ENCODE results near the gene MDC1. TPM values are rescaled to one million over a fixed set of nuclear protein-coding genes. Genes with fewer than 3 reads are reported as not detected.
A peak's percentile ranks its signal among the peaks of the same experiment; 100 is the strongest.

MDC1 gene
- total and polyA plus RNA-seq, 2 of the 13 experiments (the other 11 are each of a cell fraction or from before 2014, with no cell fraction given) = 8.4 to 14.0 TPM

DNA sequence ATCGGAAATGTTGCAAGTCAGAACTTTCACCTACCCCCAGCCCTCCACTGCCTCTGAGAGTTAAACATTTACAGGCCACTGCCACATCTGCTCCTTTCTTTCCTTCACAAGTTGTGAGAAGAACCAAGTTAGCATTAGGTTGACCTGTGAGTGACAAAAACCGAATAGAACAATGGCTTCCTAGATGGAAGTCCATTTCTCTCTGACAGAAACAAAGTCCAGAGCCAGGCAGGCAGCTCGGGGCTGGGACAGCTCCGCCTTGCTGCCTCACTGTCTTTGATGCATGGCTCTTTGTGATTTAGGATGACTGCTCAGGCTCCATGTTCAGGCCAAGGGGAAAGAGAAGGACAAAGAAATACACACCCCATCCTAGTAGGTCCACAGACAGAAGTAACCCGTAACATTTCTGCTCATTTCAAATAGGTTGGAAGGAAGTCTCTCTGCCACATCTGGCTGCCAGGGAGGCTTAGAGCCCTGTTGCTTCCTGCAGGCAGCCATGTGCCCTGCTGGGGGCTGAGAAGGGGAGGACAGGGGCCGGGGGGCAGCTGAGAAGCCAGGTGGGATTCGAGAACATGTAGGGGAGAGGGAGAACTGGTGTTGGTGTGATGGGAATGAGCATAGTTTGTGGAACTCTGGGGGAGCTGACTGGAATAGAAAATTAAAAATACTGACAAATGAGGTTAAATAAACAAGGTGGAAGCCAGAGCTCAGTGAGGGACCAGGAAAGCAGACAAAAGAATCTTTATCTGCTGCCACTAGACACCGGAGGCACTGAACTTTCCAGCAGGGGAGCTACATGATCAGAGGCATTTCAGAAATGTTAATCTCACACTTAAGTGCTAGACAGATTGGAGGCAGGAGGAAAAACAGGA, 46.8 kb upstream of the MDC1 start (continued):
- TF ChIP-seq HNRNPK (IDR thresholded peaks at IDR 0.05; ENCODE audit: low read depth, low read length, poor library complexity, severe bottlenecking) = no peak
- TF ChIP-seq NCOA5 (CRISPR knock-in tag; IDR thresholded peaks at IDR 0.05) = no peak; the same call in 1 of the 2 replicates
- no peak for TF ChIP-seq HES4 (CRISPR knock-in tag; IDR thresholded peaks at IDR 0.05; ENCODE audit: borderline replicate concordance)
- TF ChIP-seq, protein P1, sequence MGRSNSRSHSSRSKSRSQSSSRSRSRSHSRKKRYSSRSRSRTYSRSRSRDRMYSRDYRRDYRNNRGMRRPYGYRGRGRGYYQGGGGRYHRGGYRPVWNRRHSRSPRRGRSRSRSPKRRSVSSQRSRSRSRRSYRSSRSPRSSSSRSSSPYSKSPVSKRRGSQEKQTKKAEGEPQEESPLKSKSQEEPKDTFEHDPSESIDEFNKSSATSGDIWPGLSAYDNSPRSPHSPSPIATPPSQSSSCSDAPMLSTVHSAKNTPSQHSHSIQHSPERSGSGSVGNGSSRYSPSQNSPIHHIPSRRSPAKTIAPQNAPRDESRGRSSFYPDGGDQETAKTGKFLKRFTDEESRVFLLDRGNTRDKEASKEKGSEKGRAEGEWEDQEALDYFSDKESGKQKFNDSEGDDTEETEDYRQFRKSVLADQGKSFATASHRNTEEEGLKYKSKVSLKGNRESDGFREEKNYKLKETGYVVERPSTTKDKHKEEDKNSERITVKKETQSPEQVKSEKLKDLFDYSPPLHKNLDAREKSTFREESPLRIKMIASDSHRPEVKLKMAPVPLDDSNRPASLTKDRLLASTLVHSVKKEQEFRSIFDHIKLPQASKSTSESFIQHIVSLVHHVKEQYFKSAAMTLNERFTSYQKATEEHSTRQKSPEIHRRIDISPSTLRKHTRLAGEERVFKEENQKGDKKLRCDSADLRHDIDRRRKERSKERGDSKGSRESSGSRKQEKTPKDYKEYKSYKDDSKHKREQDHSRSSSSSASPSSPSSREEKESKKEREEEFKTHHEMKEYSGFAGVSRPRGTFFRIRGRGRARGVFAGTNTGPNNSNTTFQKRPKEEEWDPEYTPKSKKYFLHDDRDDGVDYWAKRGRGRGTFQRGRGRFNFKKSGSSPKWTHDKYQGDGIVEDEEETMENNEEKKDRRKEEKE (IDR thresholded peaks at IDR 0.05) = no peak
- 0 out of 2 replicates have a peak, but pooled peaks have one; percentile 66 for TF ChIP-seq SMAD1 (CRISPR knock-in tag; IDR thresholded peaks at IDR 0.05; ENCODE audit: borderline replicate concordance, low read depth)
- peak; percentile 65 for TF ChIP-seq NFATC3 (CRISPR knock-in tag; IDR thresholded peaks at IDR 0.05)
- no peak for TF ChIP-seq ZBTB7A (CRISPR knock-in tag; IDR thresholded peaks at IDR 0.05)
- no peak for TF ChIP-seq THYN1 (CRISPR knock-in tag; IDR thresholded peaks at IDR 0.05; ENCODE audit: borderline replicate concordance, low read depth)
- TF ChIP-seq, protein P2, sequence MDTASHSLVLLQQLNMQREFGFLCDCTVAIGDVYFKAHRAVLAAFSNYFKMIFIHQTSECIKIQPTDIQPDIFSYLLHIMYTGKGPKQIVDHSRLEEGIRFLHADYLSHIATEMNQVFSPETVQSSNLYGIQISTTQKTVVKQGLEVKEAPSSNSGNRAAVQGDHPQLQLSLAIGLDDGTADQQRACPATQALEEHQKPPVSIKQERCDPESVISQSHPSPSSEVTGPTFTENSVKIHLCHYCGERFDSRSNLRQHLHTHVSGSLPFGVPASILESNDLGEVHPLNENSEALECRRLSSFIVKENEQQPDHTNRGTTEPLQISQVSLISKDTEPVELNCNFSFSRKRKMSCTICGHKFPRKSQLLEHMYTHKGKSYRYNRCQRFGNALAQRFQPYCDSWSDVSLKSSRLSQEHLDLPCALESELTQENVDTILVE (CRISPR knock-in tag; IDR thresholded peaks at IDR 0.05) = peak; percentile 64
- peak; percentile 70; the same call in 1 of the 2 replicates for TF ChIP-seq NFKB2 (CRISPR knock-in tag; IDR thresholded peaks at IDR 0.05; ENCODE audit: borderline replicate concordance)
- TF ChIP-seq MTA3 (CRISPR knock-in tag; IDR thresholded peaks at IDR 0.05) = no peak
- TF ChIP-seq PCBP2 (optimal IDR thresholded peaks at IDR 0.05; ENCODE audit: low read depth, low read length, poor library complexity, severe bottlenecking) = peak; percentile 37
- peak; percentile 33; the same call in 1 of the 2 replicates for TF ChIP-seq NFYC (CRISPR knock-in tag; IDR thresholded peaks at IDR 0.05)
- TF ChIP-seq, protein P3, sequence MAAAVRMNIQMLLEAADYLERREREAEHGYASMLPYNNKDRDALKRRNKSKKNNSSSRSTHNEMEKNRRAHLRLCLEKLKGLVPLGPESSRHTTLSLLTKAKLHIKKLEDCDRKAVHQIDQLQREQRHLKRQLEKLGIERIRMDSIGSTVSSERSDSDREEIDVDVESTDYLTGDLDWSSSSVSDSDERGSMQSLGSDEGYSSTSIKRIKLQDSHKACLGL (CRISPR knock-in tag; IDR thresholded peaks at IDR 0.05) = no peak; the same call in 1 of the 2 replicates
- TF ChIP-seq FLYWCH1 (CRISPR knock-in tag; IDR thresholded peaks at IDR 0.05) = no peak; the same call in 1 of the 2 replicates
- peak; percentile 41; the same call in 1 of the 2 replicates for TF ChIP-seq KLF12 (CRISPR knock-in tag; IDR thresholded peaks at IDR 0.05; ENCODE audit: borderline replicate concordance)
- TF ChIP-seq, protein P4, sequence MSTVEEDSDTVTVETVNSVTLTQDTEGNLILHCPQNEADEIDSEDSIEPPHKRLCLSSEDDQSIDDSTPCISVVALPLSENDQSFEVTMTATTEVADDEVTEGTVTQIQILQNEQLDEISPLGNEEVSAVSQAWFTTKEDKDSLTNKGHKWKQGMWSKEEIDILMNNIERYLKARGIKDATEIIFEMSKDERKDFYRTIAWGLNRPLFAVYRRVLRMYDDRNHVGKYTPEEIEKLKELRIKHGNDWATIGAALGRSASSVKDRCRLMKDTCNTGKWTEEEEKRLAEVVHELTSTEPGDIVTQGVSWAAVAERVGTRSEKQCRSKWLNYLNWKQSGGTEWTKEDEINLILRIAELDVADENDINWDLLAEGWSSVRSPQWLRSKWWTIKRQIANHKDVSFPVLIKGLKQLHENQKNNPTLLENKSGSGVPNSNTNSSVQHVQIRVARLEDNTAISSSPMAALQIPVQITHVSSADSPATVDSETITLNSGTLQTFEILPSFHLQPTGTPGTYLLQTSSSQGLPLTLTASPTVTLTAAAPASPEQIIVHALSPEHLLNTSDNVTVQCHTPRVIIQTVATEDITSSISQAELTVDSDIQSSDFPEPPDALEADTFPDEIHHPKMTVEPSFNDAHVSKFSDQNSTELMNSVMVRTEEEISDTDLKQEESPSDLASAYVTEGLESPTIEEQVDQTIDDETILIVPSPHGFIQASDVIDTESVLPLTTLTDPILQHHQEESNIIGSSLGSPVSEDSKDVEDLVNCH (CRISPR knock-in tag; IDR thresholded peaks at IDR 0.05) = no peak
- TF ChIP-seq MAFF (IDR thresholded peaks at IDR 0.05; ENCODE audit: low read depth, low read length) = peak; percentile 48; the same call in 1 of the 2 replicates
- TF ChIP-seq ZNF274 (CRISPR knock-in tag; IDR thresholded peaks at IDR 0.05) = peak; percentile 90
- peak; percentile 98 for TF ChIP-seq TEAD3 (CRISPR knock-in tag; optimal IDR thresholded peaks at IDR 0.05; ENCODE audit: borderline replicate concordance)
- TF ChIP-seq, protein P5, sequence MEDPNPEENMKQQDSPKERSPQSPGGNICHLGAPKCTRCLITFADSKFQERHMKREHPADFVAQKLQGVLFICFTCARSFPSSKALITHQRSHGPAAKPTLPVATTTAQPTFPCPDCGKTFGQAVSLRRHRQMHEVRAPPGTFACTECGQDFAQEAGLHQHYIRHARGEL (CRISPR knock-in tag; IDR thresholded peaks at IDR 0.05) = no peak

Data from HepG2 (cell line).